Heart left ventricle (tissue), 13 donors: Measurements from ENCODE around the gene ABCF1.
A peak's percentile ranks its signal among the peaks of the same experiment; 100 is the strongest.

ENCODE experiments used
- CTCF ChIP-seq, 12 donors: fragments of 200-600 bp; sonication (generic) in 4 of 12; IDR thresholded peaks; one replicate each; pipeline versions ENCODE4 v1.5.0 to v1.8.0; 2018 to 2022; ENCODE audit warnings: antibody characterized with exemption in 12 of 12, mild to moderate bottlenecking in 5 of 12
- POLR2A ChIP-seq, 2 donors: fragments of 450-650 bp; IDR thresholded peaks; one replicate each; pipeline ENCODE4 v1.6.1; 2017; ENCODE audit warnings: antibody characterized with exemption in 2 of 2, mild to moderate bottlenecking in 2 of 2, moderate library complexity in 2 of 2
- donor health status: ischemic (EF 13 %, LVEDD 7.1; RV severe dilation, severe dysfunction).
- donor health status: DM: no; HTN: yes; CAD: no.
- donor health status: DM: no; HTN: no; CAD: no.
- donor health status: ischemic (EF 25% LVEDD 6.9; RV normal size, moderate dysfunction).
- donor health status: ischemic (EF 25% LVEDD 5.7; RV mildly dilated, moderate dysfunction).
- donor health status: ischemic (EF 35%, LVEDD 5.7; RV mildly dilated, moderate dysfunction).
- donor health status: nonischemic (EF 11% LVEDD 7.7; RV severe dilation, severe dysfunction).
- donor health status: DM: yes; HTN: yes; CAD: no.
- donor health status: PGD.
- donor health status: ischemic (EF 29% LVEDD 5.4; RV normal size, mild dysfunction).
- donor health status: nonischemic (EF 23%, LVEDD 6.1; RV moderate dilation, normal function).

- TF ChIP-seq CTCF (IDR thresholded peaks at IDR 0.05) (peak in 1 of 12 donors; percentile 3), POLR2A (IDR thresholded peaks at IDR 0.05) (peak in 1 of 2 donors; percentile 42)
Measured at GRCh38 chr6:30556066-30556905, 15.0 kb upstream of the ABCF1 start, which contains the start of gene GNL1.
